SHP77 treated with DMSO at 0.1 percent for 48 hours (cell line): ENCODE results near the gene CDC45.

Experiments
- DNase-seq: peaks from one replicate; lab custom pipeline; 2025; lab: John Stamatoyannopoulos, UW

CDC45 gene

GRCh38 chr22:19448076-19448607, 31.6 kb upstream of the CDC45 start:
- no peak for DNase-seq

- no peak for DNase-seq
These were observed 30.8 kb upstream of the CDC45 start for GRCh38 chr22:19448739-19449421.

GRCh38 chr22:19449422-19449767, 30.3 kb upstream of the CDC45 start:
- no peak for DNase-seq

GRCh38 chr22:19450363-19451175, 29.2 kb upstream of the CDC45 start:
- no peak for DNase-seq

GRCh38 chr22:19451570-19451969, 28.1 kb upstream of the CDC45 start:
- DNase-seq, result no peak

GRCh38 chr22:19453718-19454117, 26.0 kb upstream of the CDC45 start:
- DNase-seq, result no peak

GRCh38 chr22:19454156-19454555, 25.6 kb upstream of the CDC45 start:
- no peak for DNase-seq

- no peak for DNase-seq
These were observed 24.7 kb upstream of the CDC45 start for GRCh38 chr22:19455033-19455432.

GRCh38 chr22:19455585-19456370, 23.9 kb upstream of the CDC45 start:
- no peak for DNase-seq

GRCh38 chr22:19456541-19456940, 23.2 kb upstream of the CDC45 start:
- DNase-seq, result no peak

GRCh38 chr22:19457828-19458428, 21.8 kb upstream of the CDC45 start:
- DNase-seq, result no peak

- no peak for DNase-seq
These were observed 19.7 kb upstream of the CDC45 start for GRCh38 chr22:19460036-19460435.

- no peak for DNase-seq
These were observed 18.2 kb upstream of the CDC45 start for GRCh38 chr22:19461506-19461905.

- no peak for DNase-seq
These were observed 16.7 kb upstream of the CDC45 start for GRCh38 chr22:19463008-19463407.

- DNase-seq, result no peak
These were observed 15.9 kb upstream of the CDC45 start for GRCh38 chr22:19463491-19464469.

- DNase-seq, result no peak
These were observed 15.2 kb upstream of the CDC45 start for GRCh38 chr22:19464546-19464945.

- no peak for DNase-seq
These were observed 14.7 kb upstream of the CDC45 start for GRCh38 chr22:19464975-19465374.

- no peak for DNase-seq
These were observed 13.5 kb upstream of the CDC45 start for GRCh38 chr22:19466126-19466716.

- DNase-seq, result no peak
These were observed 12.6 kb upstream of the CDC45 start for GRCh38 chr22:19466848-19467752.
